Inflammatory macrophage (primary cell): ENCODE data around the gene ENHO.
"Not testable (repeated sequence)": the region's sequence is repeated elsewhere in the genome, so short reads cannot be mapped to it uniquely, and the experiment has no call there.

Experiments
- DNase-seq, 2 donors: peaks; one replicate each; pipeline ENCODE4 v3.0.0-alpha.2; 2020 to 2022

Gene ENHO

DNA sequence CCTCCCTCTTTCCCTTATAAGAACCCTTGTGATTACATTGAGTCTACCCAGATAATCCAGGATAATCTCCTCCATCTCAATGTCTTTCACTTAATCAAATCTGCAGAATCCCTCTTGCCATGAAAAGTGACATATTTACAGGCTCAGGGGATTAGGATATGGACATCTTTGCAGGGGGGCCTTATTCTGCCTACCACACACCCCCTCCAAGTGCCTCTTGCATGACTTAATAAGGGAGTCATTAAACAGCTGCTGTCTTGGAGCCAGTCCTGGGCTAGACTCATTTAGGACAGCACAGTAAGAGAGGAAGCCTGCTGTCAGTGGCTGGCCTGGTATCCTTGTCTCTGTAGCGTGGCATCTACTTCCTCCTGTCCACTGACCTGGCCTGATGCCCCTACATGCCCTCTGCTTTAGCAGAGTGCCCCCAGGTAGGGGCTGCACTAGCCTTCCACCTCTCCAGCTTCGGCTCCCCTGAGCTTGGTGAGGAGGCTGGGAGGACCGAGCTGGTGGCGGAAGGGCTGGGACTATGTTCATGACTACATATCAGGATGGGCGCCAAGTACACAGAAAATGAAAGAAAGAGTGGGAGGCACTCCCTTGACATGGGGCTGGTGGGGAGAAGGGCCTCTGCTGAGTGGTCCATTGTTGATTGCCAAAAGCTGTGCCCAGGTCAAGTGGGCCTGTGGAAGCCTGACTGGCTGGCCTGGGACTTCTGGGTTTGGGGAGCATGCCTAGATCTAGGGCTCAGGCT is 17.2 kb downstream of the ENHO start:
- DNase-seq = no peak

DNA sequence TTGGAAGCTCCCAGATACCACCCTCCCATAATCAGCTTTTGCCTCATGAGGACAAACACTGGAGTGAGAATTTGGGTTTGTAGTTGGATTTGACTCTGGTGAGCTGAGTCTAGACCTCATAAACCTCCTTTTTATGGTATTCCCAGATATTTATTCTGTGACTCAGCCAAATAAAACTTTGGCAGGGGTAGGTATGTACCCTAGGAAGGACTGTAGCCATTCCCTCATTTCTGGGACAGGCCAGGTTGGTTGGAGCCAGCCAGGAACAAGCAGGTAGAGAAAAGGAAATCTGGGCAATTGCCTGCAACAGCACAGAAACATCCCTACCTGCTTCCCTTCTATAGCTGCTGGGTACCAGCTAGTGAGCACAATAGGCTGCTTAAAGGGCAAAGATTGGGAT is 19.4 kb downstream of the ENHO start:
- DNase-seq = no peak

DNA sequence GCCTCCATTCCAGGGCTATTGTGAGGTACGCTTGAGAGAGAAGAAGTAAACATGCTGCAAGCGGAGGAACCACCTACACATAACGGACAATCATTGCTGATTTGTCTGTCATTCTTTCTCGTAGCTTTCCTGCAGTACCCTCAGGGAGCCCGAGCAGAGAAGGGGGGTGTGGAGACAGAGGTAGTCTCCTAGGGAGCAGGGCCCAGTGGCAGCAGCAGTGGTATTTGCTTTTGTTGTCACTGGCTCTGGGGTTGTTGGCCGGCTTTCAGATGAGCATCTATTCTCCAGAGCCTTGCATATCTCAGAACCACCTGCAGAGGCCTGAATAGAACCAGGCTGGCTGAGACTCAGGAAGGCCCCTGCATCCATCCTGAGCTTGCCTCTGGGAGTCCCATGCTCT is 19.9 kb downstream of the ENHO start:
- no peak for DNase-seq

DNA sequence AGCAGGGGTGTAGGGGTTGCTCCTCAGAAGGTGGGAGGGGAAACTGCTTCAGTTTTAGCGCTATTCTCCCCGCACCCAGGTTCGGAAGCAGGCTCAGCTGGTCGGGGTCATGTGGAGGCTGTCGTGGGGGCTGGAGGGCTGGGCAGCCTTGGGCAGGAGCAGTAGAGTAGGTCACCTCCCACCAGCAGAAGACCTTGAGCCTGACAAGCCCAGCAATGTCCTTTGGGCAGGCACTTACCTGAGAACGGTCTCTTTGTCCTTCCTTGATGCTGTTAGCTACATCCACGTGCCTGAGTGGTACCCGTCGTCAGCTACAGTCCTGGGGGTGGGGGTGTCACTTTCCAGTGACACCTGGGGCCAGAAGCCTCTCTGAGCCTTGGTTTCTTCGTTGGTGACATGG is 20.3 kb downstream of the ENHO start:
- no peak for DNase-seq

DNA sequence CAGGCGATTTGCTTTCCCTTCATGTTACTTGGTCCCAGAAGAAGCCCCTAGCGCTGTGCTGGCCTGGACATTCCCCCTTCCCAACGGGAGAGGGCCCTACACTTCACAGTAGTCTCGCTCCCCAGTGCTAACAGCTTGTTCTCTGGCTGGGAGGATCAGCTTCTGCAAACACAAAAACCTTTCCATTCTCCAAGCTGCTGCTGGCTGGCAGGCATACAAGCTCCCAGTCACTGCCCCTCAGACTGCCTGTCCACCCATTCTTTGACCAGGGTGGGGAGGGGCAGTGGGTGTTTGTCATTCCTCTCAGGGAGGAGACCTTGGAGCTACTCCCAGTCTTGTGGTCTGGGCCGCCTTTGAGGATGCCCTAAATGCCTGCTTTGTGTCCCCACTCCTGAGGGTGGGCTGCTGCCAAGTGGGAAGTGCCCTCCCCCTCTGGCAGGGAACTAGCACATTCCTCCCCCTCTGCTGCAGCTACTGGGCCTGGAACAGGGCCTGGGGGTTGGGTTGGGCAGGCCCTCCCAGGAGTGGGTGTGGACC is 20.8 kb downstream of the ENHO start:
- no peak for DNase-seq

DNA sequence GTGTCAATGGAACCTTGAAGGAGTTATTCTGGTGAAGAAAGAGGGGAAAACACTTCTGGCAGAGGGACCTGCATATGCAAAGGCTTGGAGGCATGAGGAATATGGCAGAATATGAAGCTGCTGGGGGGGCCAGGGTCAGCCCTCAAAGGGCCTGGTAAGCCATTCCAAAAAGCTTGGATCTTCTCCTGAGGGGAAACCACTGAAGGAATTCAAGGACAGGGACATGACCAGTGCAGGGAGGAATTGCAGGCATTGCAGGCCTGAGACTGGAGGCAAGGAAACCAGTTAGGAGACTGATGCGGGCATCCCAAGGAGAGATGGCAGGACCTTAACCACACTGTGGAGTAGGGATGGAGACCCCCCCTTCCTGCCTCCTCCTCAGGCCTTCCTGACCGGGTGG is 21.4 kb downstream of the ENHO start:
- no peak for DNase-seq

DNA sequence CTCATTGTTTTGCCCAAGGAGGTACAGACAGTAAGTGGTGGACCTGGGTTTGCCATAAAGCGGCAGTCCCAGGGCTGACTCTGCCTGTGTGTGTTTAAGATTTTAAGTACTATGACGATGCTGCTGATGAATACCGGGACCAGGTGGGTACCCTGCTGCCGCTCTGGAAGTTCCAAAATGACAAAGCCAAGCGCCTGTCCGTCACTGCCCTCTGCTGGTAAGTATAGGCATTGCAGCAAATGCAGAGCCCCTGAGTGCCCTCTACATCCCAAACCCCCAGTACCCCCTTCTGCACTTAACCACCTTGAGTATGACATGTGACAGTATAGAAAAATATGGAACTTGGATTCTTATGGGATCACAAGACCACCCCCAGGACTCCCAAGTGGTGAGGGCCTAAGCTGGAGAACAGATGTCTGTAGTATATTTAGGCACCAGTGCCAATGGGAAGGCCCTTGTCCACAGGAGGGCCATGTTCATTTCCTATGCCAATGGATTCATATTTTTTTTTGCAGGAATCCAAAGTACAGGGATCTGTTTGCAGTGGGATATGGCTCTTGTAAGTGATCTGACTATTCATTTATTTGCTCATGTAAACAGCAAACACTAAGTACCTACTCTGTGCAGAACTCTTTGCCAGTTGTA is 22.0 kb downstream of the ENHO start:
- peak; percentile 36 to 54 for DNase-seq

DNA sequence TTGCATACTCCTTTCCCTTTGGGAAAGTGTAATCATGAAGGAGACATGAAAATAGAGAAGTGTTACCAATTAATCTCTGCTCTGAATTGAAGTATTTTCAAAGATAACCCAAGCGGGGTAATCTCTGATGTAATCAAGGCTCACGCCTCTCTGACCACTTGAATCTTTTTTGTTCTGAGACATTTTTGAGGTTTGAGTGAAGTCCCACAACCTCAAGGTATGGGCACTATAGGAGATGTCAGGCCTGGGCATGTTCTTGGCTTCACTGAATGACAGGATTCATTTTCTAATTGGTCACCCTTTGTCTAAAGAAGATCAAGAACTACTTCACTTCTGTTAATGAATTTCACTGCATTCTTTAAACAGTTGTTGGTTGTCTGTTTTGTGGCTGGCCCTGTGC is 23.7 kb downstream of the ENHO start:
- no peak for DNase-seq

DNA sequence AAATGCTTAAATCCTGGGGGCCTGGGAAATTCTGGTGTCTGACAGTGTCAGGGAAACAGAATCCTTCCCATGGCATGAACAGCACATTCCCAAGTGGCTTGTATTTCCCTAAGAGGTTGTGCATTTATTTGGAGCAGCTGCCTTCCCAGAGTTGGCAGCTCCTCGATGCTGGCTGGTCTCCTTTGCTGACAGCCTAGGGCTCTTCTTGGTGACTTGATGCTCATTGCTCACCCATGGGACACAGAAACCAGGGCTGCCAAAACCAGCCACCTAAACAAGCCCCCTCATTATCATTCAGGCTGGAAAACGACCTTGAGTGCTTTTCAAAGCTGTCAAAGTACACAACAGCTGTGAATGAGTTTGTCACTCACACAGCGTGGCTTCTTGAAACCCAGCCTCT is 24.2 kb downstream of the ENHO start:
- no peak for DNase-seq

DNA sequence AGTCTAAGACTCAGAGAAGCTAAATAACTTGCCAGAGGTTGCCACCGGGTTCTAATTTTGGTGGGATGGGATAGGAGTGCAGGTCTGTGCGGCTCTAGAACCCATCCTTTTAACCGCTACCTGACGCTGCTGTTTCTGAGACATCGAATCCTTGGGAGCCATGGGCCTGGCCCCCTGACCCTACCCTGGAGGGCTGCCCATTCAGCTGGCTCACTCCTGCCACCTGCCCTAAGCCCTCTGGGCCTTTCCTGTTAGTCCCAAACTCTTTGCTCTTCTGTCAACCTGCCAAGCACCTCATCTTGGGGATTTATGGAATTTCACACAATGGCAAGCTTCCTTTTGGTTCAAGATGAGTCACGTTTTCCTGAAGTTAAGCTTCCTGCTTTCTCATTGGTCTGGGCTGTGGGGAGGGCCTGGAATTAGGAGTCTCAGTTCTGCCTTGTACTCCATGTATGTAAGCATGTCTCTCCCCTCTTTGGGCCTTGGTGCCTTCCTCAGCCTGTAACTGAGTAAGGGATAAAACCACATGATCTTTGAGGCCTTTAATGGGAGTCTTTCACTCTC is 26.6 kb downstream of the ENHO start:
- DNase-seq = no peak

DNA sequence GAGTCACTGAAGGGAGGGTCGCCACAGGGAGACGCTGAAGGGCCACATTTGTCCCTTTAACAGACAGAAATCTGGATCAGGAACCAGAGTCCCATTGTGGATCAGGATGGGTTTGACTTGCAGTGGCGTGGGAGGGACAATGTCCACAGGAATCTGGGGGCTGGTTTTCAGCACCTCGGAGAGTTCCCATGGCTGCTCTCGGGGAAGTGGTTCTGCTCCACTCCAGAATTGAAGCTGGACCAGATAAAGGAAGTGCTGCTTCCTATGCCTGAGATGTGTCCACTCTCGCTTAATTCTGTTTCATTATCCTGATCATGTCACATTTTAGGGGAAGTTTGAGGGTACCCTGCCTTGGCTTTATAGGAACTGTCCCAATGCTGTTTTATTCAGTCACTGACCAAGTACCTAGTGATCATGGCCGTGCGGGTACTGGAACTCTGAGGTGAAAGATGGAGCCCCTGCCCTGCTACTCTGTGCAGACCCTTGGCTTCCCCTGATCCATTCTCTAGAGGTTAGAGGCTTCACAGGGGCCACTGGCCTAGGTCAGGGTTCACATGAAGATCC is 28.7 kb downstream of the ENHO start:
- DNase-seq = peak; percentile 58 to 79

DNA sequence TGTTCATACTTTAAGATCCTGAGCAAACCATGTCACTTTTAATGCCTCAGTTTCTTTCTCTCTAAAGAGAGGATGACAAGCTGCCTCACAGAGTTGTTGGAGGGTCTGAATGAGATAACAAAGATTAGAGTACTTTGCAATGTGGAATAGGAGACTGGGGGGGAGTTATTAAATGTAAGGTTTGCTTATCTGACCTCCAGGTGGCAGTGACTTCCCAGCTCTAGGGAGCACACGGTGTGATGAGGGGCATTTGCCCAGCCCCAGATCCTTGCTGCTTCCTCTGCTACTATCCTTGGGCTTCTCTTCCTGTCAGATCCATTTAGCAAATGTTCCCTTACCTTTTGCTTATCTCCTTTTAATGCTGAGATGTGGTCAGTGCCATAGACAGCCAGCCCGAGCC is 30.7 kb downstream of the ENHO start:
- DNase-seq = no peak

DNA sequence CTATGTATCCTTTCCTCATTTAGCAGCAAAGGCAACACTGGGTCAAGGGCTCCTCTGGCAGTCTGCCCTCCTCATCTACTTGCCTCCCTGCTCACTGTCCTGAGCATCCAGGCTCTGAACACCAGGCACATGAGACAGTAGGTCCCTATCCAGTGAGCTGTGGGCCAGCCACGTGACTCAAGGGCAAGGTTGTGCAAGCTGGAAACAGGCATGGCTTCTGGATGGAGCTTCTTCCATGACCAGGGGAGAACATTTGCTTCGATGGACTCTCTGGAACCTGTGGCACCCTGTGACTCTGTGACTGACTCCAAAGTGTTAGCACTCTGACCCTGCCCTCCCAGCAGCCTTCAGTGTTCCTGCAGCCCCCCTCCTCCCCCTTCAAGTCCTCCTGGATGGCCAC is 31.2 kb downstream of the ENHO start:
- no peak for DNase-seq

DNA sequence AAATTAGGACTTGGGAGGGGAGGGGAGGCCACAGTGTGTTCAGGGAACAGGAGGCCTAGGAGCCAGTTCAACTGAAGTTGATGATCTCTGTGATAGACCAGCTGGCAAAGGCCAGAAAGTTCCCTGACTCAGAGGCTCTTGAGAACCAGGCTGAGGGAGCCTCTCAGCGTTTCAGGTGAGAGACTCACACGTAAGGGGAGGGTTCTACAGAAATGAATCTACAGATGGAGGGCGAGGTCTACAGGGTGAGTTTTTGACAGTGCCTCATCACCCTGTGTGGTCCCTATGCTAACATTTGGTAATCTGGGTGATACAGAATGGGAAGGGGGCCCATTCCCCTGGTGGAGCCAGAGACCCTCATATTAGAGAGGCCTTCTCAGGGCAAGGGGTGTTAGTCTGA is 32.0 kb downstream of the ENHO start:
- no peak for DNase-seq

DNA sequence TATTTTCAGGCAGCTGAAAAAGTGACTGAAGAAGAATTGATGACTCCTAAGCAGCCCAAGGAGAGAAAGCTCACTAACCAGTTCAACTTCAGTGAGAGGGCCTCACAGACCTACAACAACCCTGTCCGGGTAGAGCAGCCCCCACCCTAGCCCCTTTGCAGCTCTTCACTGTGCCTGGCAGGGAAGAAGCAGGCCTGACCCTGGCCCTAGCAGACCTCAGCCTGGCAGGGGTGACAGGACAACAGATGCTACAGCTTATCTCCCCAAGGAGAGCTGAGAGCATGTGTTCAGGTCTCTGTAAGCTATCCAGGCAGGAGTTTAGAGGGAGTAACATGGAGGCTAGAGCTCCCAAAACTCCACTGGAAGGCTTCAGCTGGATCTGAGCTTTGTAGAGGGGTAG is 32.4 kb downstream of the ENHO start:
- no peak for DNase-seq

DNA sequence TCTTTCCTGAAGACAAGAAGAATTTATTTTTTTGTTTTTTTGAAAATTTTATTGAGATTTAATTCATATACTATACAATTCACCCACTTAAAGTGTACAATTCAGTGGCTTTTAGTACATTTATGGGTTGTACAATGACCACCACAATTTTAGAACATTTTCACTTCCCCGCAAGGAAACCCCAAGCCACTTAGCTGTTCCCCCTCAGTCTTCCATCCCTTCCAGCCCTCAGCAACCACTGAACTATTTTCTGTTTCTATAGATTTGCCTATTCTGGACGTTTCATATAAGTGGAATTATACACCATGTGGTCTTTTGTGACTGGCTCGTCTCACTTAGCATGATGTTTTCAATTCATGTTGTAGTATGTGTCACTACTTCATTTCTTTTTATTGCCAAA is 36.2 kb downstream of the ENHO start:
- no peak for DNase-seq

DNA sequence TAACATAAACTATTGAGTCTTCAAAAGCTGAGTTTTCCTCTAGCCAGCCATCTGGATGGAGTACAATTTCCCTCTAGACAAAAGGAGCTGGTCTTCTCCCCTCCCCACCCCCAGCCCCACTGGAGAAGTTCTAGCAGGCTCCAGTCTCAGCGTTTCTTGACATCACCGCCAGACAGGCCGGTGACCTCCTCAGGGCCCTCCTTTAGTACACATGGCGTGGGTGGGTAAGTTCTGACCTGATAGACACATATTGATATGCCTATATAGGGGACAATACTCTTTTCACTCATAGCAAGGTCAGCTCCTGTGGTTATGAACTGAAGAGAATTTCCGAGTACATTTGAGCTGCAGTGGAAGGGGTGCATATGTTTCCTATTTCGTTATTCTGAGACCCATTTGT is 37.0 kb downstream of the ENHO start:
- DNase-seq = no peak

DNA sequence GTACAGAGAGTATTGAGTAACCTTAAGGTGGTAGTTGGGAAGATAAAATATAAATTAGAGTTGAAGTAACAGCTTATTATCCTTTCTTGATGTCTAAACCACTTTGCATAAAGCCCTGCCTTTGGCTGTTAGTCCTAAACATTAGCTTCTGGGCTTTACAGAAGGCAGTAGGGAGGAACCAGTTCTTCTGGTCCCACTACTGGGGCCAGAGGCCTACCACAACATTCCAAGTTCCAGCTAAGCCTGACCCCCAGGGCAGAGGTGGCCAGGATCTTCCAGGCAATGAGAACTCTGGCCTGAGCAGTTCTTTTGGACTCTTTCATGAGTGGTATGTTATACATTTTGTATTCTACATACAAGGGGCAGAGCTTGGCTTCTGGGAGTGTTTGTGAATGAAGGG is 38.1 kb downstream of the ENHO start:
- DNase-seq = no peak

DNA sequence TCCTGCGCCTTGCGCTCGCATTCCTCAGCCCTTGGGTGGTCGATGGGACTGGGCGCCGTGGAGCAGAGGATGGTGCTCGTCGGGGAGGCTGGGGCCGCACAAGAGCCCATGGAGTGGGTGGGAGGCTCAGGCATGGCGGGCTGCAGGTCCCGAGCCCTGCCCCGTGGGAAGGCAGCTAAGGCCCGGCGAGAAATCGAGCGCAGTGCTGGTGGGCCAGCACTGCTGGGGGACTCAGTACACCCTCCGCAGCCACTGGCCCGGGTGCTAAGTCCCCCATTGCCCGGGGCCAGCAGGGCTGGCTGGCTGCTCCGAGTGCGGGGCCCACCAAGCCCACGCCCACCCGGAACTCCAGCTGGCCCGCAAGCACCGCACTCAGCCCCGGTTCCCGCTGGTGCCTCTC is 40.0 kb downstream of the ENHO start:
- not testable (repeated sequence) for DNase-seq

DNA sequence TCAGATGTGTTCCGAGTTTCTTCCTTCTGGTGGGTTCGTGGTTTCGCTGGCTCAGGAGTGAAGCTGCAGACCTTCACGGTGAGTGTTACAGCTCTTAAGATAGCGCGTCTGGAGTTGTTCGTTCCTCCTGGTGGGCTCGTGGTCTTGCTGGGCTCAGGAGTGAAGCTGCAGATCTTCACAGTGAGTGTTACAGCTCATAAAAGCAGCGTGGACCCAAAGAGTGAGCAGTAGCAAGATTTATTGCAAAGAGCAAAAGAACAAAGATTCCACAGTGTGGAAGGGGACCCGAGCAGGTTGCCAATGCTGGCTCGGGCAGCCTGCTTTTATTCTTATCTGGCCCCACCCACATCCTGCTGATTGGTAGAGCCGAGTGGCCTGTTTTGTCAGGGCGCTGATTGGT is 41.2 kb downstream of the ENHO start:
- DNase-seq = not testable (repeated sequence)

DNA sequence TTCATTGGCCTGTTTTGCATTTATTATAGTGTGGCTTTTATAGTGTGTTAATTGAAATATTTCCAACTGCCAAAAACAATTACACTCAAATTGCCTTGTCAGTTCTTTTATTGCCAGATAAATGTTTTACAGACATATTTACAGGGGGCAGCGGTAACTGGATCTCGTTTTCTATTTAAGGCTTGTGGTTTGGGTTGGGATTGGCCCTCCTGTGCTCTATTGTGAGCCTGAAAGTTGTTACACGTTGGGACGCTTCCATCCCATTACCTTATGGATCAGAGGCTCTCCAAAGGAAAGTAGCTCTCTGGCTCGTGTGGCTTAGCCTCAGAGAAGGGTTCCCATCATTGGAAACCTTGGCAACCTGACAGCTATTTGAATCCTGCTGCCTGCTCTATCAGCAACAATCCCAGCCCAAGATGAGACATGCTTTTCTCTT is 43.3 kb downstream of the ENHO start:
- no peak for DNase-seq

DNA sequence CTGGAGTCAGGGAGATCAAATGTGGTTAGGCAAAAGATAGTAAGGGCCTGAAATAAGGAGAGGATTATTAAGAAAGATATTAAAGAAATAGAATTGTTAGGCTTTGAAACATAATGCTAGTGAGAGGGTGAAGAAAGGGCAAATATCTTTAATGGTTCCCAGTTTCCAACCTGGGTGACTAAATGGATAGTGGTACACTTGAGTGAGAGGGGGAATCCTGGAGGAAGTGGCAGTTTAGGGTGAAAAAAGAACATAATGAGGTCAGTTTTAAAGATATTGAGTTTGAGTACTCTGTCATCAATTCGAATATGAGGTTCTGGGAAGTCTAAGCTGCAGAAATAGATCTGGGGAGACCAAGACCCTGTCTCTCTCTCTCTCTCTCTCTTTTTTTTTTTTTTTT is 45.2 kb downstream of the ENHO start:
- DNase-seq = no peak

DNA sequence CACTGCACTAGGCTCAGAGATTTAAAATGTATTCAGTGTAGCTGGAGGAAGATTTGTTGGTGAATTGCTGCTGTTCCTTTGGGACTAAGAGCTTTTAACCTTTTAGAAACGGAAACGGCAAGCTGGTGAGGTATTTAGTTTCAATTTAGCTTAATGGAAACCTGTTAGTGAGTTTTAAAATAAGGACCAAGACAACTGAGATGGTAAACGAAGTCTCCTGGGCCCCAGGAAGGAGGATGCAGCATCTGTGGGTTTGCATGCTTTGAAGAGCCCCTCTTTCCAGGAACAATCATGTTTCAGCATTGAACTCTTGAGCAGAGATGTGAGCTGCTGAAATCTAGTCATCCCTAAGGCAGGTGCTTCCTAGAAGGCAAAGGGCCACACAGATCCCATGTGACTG is 47.7 kb downstream of the ENHO start:
- no peak for DNase-seq
